HCT116 (cell line): ENCODE measurements around the gene BEND3.

ENCODE experiments used
- CTCF ChIP-seq, 3 experiments: fragments of 200-600 bp in 1 of 3; sonication (generic) in 1 of 3; IDR thresholded peaks in 2 of 3; conservative IDR thresholded peaks in 1 of 3; 2 replicates each; pipeline ENCODE4 v1.5.1; 2012 to 2017; ENCODE audit warnings: low read depth in 2 of 3, low read length in 2 of 3, antibody characterized with exemption in 1 of 3, borderline replicate concordance in 1 of 3, control low read depth in 1 of 3, mild to moderate bottlenecking in 1 of 3, mixed read lengths in 1 of 3, mixed run types in 1 of 3, moderate library complexity in 1 of 3; ENCODE audit not compliant: insufficient read depth in 1 of 3
- FOSL1 ChIP-seq: IDR thresholded peaks from 2 replicates; pipeline ENCODE4 v1.6.1; 2012; ENCODE audit warnings: low read depth

DNA sequence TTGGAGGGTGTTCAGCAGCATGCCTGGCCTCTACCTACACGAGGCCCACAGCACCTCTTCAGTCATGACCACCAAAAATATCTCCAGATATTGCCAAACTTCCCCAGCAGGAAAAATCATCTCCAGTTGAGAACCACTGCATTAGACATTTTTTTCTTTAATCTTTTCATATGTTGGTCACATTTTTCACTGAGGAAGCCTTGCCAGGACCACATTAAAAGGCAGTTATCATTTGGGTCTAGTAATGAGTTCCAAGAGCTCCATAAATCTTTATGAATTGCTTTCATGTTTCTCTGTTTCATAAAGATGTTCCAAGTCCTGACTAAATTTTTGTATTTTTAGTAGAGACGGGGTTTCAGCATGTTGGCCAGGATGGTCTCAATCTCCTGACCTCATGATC lies 58.5 kb downstream of the BEND3 start:
- TF ChIP-seq FOSL1 (no peak), CTCF (IDR thresholded peaks at IDR 0.05 in 2 of 3, conservative IDR thresholded peaks at IDR 0.05 in 1 of 3; ENCODE audit: borderline replicate concordance in 1 of 3, insufficient read depth in 1 of 3, low read depth in 2 of 3, low read length in 2 of 3) (no peak)
